GM21723 (cell line): ENCODE results near the gene TMEM163.

ENCODE experiments used
- ATAC-seq: cut with Tn5 transposase; IDR thresholded peaks from one replicate; pipeline ENCODE4 v1.9.1; 2021; ENCODE audit warnings: mild to moderate bottlenecking, moderate library complexity; ENCODE audit not compliant: unreplicated experiment

TMEM163 gene

DNA sequence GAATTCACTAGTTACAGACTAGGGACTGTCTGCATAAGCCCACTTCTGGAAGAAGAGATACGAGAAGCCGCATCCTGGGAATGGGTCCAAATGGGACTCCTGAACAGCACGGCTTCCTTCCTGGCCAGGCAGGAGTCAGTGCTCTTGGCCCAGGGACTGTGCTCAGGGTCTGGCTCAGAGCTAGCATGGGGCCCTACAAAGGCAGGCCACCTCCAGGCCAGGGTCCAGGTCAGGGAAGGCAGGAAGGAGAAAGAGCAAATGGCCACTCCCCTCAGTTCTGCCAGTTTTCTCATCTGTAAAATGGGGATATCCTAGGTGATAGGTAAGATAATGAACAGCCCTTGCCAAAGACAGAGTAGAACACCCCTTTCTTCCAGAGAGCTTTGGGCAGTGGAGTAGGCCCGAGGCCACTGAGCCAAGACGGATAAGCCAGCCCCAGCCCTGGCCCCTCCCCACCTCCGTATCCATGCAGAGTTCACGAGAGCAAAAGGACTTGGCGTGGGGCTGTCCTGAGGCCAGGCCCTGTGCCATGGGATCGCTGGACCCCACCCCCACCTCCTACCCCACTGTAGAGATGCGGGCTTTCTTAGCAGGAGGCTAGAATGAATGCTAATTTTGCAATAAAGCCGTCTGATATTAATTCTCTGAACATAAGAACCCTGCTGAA is 274.9 kb downstream of the TMEM163 start:
- ATAC-seq, result no peak

DNA sequence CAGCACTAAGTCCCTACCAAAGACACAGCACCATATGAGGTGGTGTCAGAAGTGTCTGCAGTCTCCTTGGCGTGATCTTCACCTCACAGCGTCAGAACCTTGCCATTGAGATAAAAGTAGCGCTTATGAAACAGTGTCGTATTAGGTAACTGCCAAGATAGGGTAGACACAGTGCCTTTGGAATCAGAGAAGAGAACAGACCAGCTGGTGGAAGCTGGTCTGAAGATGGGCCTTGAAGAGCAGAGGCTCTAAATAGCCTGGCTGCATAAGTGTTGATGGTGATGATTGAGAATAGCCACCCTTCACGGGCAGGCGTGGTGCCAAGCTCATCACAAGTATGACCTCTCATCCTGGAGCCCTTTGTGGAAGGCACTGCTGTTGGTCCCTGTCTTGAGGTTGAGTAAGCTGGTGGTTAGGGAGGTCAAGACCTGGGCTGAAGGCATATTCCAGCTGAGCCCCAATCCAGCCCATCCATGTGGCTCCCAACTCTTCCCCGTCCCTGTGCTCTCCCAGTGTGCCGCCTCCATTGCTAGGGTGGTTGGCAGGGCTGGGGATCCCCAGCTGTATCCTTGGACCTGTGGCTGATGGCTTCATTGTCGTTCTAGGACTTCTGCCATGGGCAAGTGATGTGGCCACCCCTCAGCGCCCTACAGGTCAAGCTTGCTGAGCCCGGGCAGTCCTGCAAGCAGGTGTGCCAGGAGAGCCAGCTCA is 277.5 kb downstream of the TMEM163 start:
- ATAC-seq, result no peak

DNA sequence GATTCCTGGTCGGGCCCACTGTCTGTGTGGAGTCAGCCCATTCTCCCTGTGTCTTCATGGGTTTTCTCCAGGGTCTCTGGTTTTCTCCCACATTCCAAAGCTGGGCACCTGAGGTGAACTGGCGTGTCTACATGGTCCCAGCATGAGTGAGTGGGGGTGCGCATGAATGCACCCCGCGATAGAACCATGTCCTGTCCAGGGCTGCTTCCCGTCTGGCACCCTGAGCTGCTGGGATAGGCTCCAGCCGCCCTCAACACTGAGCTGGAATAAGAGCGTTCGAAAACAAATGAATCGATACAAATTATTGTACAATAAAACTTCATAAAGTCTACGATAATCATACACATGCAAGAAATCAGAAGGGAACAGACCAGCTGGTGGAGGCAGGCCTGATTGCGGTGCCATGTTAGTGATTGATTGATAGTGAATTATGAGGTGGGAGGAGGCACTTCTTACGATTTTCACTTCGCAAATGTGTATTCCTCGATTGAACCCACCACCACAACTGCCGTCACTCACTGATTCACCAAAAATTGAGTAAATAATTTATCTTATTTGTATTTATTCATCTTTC is 278.4 kb downstream of the TMEM163 start:
- ATAC-seq, result no peak

DNA sequence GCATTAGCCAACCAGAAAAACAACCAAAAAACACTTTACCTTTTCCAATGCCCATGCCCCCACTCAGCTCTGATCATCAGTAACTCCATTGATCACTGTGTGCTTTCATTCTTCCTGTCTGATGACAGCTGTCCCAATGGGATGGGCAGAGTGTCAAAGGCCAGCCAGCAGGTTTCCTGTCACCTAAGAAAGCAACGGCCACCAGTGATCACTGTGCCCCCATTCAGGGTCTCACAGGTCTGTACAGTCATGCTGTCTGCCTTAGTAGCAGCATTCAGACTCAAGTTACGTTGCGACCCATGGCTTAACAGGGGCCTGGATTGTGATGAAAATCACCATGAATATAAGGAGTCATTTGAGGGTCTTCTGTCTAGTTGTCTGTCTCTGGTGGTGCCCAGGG is 280.4 kb downstream of the TMEM163 start:
- no peak for ATAC-seq

DNA sequence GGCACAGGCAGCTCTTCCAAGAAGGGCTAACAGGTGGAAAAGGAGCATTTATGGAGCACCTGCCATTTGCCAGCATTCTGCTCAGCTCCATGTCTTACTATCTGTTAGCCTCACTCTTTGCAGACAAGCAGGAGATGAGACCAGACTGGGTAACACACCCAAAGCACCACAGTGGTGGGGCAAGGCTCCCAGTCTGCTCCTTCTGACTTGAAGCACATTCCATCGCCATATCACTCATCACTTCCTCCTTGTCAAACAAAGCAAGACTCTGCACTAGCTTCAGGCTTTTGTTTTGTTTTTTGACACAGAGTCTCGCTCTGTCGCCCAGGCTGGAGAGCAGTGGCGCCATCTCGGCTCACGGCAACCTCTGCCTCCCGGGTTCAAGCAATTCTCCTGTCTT is 282.1 kb downstream of the TMEM163 start:
- no peak for ATAC-seq

DNA sequence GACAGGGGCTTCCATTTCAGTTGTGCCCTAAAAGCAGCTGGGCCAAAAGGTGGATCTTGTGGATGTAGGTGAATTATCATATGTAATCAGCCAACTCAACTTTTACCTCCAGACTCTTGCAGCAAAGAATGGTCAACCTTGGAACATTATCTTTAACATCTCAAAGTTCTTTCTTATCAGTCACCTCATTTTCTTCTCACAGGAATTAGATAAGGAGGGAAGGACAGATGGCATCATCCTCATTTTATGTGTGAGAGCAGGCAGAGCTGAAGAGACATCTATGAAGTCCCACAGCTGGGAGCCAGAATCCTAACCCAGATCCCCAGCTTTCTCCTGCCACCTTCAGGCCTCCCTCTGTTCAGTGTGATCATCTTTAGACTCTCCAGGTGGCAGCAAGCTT is 282.9 kb downstream of the TMEM163 start:
- ATAC-seq, result no peak

DNA sequence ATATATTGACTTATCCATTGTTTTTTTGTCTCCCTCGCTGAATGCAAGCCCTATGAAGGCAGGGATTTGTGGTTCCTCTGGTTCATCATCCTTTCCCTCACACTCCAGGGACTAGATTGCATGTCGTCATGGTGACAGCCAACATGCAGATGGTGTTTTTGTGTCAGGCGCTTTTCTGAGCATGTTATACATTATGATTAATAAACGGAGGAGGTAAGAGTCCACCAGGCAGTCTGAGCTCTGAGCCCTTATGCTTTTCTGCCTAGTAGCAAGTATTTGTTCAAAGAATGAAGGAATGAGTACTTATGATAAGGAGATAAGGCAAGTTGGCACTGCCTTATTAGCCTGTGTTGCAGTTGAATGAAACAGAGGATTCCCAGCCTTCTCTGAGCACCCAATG is 283.3 kb downstream of the TMEM163 start:
- no peak for ATAC-seq

DNA sequence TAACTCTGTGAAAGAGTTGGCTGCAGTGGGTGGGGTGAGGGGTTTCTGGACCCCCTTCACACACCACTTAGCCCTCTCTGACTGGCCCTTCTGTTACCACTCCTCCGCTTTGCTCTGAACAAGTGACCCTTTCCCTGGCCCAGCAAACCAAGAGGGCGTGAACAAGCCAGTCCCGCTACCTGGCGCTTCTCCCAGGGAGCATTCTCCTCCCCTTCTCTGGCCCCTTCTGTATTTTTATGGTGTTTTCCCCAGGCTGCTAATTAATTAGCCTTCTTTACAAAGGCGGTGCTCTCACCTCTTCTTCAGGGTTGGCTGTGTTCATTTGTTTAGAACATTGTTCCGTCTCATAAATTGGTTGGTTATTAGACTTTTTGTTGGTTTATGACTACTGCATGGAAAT is 284.8 kb downstream of the TMEM163 start:
- ATAC-seq, result no peak

DNA sequence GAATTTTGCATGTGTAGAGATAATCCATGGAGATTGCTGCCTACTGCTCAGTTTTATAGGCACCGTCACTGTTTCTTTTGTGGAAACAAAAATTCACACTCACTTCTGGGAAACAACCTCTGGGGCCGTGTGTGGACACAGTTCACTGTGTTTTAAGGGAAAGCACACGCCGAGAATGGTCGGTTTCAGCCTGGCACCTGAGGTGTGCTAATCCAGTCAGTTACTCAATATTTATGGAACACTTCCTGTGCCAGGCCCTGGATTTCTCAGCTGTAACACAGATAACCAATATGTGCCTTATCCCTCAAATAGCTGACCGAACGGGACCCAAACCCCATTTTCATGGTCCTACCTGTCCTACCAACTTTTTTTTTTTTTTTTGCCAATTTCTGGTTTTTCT is 285.3 kb downstream of the TMEM163 start:
- no peak for ATAC-seq

DNA sequence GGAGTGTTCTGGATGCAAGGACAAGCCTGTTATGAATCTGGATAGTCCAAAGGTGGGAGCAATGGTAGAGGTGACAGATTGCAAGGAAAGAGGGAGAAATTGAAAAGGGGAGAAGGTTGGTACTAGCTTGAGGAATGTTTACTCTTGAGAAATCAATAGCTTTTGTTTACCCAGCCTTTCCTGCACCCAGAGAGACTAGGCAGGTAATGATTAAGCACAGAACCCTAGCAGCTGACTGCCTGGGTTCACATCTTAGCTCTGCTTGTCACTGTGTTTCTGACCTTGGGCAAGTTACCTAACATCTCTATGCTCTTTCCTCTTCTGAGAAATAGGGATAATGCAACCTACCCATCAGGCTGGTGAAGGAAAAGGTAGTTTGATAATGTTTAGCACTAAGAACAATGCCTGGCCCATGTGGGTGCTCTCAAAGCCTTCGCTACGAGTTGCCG is 286.3 kb downstream of the TMEM163 start:
- ATAC-seq, result no peak

DNA sequence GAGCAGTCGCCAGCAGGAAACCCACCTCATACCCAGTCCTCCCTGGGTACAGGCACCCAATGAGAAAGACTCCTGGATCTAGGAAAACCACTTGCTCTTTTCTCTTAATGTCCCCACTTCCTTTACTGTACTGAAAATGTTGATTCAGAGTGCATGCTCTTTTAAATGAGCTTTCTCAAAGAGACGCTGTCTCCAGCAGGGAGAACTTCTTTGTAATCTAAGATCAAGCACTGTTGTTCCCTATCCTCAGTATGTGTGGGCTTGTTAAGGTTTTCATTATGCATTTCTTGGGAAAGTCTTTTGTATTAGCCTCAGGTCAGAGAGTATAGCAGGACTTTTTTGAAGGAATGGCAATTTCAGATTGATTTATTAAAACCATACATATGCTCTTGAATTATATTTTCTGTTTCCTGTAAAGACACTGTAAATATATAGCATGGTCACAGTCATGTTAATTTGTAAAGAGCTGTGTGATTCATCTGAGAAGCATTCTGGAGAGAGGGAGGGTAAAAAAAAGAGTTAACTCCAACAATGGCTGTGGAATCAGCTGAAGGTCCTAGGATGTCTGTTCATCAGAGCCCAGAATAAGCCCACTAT is 286.9 kb downstream of the TMEM163 start:
- no peak for ATAC-seq

DNA sequence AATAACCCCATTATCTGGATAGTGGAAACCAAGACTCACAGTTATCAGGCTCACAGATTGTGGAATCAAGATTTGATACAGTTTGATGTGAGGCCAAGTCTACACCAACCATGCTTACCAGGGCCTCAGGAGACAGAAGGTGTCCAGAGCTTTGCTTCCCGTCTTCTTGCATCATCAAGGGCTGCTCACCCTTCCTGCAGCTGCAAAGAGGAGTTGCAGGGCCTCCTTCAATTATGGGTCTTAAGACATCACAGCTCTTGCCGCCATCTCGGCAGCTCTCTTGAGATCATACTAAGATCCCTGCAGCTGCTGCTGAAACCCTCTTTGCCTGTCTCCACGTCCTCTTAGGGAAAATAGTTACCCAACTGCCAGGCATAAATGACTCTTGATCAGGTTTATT is 288.9 kb downstream of the TMEM163 start:
- no peak for ATAC-seq

DNA sequence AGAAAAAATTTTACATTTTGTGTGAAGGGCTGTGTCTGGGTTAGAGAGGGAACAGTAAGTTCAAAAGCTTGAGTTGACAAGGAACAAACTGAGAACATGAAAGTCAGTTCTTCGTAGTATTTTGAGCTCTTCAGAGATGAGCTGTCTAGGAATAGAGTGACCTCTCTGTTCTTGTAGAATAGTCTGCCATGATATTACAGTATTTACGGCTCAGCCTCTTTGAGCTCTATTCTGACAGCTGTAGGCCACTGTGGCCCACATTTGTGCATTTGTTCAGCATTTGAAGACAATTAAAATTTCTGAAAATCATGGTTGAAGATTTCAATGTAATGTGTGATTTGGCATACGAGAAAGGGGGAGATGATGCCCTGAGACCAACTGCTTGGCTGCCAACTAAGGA is 292.1 kb downstream of the TMEM163 start:
- no peak for ATAC-seq

DNA sequence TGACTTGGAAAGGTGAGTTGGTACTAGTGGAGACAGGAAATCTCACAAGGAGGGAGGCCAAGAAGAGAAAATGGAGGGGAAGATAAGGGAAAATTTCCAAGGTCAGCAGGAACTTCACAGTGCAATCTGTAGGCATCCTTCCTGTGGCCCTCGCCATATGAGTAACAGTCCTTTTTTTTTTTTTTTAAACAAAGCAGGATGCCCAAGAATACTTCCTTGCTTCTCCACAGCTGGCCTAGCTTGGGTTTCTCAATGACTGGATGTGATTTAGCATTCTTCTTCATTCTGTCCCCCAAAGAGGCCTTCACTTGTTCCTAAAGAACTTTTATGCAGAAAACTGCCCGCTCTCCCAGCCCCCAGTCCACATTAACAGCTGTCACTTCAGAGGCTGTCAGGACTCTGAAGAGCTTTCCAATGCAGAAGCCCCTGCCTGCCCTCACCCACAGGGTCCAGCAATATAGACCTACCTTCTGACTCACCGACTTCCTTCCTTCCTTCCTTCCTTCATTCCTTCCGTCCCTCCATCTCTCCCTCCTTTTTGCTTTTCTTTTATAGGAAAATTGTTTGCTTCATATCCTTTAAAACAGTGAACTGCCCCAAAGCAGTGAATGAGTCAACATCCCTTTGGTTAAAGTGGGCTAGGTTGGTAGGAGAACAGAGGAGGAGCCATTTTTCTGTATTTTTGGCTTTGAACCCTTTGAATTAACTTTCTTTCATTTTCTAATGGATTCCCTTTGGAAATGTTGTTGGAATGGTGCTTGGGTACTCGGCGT is 292.9 kb downstream of the TMEM163 start:
- ATAC-seq, result no peak

DNA sequence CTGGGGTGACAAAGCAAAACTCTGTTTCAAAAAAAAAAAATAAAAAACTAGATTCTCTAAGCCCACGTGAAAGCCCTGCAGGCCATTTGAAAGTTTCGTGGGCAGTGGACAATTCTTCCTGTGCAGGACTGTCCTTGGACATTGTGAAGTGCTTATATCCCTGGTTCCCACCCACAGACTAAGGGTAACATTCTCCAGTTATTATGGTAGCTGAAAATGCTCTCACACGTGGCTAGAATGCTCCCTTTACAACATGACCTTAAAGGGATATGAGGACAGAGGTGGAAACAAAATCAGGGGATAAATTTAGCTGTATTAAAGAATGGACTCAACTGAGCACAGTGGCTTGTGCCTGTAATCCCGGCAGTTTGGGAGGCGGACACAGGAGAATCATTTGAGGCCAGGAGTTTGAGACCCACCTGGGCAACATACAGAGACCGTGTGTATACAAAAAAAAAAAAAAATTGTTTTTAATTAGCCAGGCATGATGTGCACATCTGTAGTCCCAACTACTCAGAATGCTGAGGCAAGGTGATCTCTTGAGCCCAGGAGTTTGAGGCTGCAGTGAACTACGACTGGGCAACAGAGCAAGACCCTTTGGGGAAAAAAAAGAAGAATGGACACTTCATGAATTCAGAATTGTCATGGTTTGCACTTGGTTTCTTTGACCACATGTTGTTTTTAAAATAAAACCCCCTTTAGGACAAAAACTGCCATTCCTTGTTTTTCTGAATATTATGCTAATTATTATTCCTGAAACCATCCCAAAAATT is 297.1 kb downstream of the TMEM163 start:
- ATAC-seq, result no peak

DNA sequence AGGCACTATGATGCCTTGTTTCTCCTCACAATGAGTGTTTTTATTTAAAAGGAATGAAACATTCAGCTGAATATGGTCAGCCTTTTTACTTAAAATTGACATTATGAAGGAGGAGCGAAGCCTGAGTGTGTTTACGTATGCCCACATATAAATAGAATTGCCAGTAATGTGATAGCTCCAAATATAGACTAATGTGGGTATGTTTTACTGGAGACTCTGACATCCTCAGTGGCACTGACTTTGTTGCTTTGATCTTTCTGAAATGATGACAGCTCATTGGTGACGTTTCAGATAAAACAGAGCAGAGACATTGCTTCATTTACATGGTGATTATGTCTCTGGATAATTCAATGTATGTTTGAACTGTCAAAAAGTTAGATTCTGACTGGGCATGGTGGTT is 297.9 kb downstream of the TMEM163 start:
- ATAC-seq, result no peak

DNA sequence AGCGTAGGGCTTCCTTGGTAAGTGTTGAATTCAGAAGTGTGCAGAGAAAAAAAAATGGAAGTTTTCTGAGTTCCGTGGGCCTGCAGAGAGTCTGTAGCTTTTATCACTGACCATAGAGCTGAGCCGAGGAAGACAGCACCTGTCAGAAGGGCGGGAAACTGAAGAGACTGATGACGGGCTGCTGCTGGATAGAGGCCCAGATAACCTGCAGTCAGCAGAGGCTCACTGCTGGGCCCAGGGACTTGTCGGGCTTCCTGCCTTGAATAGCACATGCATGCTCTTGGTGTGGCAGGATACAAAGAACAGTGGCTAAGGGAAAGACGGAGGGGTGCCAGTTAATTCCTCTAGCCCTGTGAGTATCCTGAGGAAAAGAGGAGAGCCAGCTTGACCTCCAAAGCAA is 298.5 kb downstream of the TMEM163 start:
- no peak for ATAC-seq

DNA sequence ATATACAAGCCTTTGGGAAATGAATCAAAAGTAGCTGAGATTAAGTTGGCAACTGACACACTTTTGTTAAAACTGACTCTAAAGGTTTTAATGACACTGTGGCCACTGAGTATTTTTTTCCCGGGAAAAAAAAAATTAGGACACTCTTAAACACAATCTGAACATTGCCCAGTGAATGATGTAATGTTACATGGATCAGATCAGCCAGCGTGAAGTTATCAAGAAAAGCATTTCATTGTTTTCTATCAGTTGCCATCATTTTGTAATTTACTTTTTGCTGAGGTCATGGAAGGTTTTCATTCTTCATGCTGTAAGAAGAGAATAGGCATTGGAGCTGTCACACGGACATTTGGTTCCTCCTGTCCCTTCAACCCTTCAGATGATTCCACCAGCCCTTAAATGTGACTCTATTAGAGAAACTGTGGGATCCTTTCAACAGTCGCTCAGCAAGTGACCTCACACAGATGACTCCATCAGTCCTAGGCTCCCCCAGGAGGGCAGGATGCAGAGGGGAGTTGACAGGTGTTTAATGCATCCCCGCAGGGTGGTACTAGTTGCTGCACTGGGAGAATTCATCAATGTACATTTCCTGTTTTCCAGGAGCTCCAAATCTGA is 300.7 kb downstream of the TMEM163 start:
- ATAC-seq, result no peak

DNA sequence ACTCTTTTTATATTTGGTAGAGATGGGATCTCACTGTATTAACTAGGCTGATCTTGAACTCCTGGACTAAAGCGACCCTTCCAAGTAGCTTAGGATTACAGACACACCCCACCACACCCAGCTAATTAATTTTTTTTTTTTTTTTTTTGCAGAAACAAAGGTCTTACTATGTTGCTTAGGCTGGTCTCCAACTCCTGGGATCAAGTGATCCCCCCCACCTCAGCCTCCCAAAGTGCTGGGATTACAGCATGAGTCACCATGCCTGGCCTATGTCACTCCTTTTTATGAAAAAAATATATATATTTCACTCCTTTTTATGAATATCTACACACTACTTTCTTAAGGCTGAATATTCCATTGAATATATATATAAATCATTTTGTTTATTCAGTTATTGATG is 302.2 kb downstream of the TMEM163 start:
- ATAC-seq, result no peak

DNA sequence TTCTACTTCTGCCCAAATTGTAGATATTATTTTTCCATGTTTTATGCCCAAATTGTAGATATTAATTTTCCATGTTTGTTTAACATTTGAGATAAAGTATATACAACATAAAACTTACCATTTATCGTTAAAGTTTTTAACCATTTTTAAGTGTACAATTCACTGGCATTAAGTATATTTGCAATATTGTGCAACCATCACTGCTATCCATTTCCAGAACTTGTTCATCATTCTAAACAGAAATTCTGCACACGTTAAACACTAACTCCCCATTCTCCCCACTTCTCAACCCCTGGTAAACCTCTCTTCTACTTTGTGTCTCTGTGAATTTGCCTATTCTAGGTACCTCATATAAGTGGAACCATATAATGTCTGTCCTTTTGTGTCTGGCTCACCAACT is 302.8 kb downstream of the TMEM163 start:
- no peak for ATAC-seq
